AG09309 (cell line): ENCODE results near the gene TRIM9.

Source experiments
- DNase-seq: peaks from one replicate; pipeline ENCODE4 v3.0.0-alpha.2; 2010; ENCODE audit warnings: low read depth
- H3K4me3 ChIP-seq: 2 replicates; pipeline ENCODE4 v1.5.1; 2011; ENCODE audit warnings: mild to moderate bottlenecking, low read depth, low read length, moderate library complexity; ENCODE audit not compliant: control insufficient read depth
- TF ChIP-seq, protein P1 (sequence below): IDR thresholded peaks from 2 replicates; pipeline ENCODE4 v1.5.1; 2011; ENCODE audit warnings: mild to moderate bottlenecking, low read depth, low read length, inconsistent platforms; ENCODE audit not compliant: insufficient read depth, control insufficient read depth; ENCODE audit errors: missing control alignments

TRIM9 gene

DNA sequence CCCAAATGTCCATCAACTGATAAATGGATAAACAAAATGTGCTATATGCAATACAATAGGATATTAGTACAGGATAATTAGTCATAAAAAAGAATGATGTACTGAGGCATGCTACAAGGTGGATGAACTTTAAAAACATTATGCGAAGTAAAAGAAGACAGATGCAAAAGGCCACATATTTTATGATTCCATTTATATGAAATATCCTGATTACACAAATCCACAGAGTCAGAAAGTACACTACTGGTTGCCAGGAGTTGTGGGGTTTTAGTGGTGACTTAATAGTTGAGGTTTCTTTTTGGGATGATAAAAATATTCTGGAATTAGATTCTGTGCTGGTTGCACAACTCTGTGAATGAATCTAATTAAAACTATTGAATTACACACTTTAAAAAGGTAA, 12.6 kb downstream of the TRIM9 start:
- DNase-seq, result peak; percentile 66
- TF ChIP-seq, protein P1, sequence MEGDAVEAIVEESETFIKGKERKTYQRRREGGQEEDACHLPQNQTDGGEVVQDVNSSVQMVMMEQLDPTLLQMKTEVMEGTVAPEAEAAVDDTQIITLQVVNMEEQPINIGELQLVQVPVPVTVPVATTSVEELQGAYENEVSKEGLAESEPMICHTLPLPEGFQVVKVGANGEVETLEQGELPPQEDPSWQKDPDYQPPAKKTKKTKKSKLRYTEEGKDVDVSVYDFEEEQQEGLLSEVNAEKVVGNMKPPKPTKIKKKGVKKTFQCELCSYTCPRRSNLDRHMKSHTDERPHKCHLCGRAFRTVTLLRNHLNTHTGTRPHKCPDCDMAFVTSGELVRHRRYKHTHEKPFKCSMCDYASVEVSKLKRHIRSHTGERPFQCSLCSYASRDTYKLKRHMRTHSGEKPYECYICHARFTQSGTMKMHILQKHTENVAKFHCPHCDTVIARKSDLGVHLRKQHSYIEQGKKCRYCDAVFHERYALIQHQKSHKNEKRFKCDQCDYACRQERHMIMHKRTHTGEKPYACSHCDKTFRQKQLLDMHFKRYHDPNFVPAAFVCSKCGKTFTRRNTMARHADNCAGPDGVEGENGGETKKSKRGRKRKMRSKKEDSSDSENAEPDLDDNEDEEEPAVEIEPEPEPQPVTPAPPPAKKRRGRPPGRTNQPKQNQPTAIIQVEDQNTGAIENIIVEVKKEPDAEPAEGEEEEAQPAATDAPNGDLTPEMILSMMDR, result no peak
- no peak overlapping the region for H3K4me3 ChIP-seq

DNA sequence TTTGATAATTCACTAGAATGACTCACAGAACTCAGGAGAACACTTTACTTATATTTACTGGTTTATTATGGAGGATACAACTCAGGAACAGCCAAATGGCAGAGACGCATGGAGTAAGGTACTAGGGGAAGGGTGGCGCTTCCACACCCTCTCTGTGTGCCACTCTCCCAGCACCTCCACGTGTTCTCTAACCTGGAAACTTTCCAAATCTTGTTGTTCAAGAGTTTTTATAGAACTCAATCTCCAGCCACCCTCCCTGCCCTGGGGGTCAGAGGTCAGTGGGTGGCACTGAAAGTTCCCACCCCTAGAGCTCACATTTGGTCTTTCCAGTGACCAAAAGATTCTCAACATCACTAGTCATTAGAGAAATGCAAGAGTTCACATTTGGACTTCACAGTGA, 13.2 kb downstream of the TRIM9 start:
- no peak overlapping the region for H3K4me3 ChIP-seq
- TF ChIP-seq, protein P1, result no peak
- DNase-seq, result no peak

DNA sequence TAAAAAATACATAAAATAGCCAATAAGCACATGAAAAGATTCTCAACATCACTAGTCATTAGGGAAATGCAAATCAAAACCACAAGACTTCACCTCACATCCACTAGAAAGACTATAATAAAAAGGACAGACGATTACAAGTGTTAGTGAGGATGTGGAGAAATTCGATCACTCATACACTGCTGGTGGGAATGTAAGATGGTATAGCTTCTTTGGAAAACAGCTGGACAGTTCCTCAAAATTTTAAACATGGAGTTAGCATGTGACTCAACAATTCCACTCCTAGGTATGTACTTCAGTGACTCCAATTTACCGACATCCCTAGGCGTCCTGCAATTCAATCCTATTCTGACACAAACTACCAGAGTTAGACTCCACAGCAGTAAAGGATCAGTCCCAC, 13.7 kb downstream of the TRIM9 start:
- no peak overlapping the region for H3K4me3 ChIP-seq
- DNase-seq, result no peak
- TF ChIP-seq, protein P1, result no peak

DNA sequence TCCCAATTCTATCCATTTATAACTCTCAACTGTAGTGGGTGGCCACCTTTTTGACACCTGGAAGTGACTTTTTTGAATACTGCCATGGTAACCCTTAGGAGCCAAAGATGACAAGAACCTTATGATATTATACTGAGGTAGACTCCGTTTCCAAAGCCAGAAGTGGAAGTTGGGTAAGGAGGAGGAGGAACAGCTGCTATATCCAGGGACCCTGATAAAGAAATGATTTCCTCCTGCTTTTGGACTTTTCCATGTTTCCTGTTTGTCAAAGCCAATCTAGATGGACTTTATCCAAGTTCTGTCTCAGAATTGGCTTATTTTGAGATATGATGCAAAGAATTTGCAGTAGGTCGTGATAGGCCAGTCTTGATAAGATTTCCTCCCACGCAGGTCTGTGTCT, 14.3 kb downstream of the TRIM9 start:
- no peak for DNase-seq
- TF ChIP-seq, protein P1, result no peak
- no peak overlapping the region for H3K4me3 ChIP-seq

DNA sequence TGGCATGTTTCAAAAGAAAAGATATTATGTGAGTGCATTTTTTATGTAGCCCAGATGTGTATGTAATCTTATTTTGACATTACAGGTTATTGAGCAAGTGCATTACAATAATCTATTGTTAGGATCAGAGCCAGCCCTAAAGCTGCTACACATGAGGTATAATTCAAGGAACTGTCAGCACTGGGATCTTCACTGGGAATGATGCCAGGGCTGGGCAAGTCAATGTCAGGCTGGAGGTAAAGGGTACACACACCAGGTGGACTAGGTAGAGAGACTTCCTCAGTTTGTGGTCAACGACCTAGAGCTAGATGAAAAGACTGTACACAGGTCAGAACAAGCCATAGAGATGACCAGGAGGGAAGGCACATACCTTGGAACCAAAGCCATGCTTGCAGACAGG, 15.4 kb downstream of the TRIM9 start:
- TF ChIP-seq, protein P1, result no peak
- H3K4me3 ChIP-seq, result no peak overlapping the region
- no peak for DNase-seq

DNA sequence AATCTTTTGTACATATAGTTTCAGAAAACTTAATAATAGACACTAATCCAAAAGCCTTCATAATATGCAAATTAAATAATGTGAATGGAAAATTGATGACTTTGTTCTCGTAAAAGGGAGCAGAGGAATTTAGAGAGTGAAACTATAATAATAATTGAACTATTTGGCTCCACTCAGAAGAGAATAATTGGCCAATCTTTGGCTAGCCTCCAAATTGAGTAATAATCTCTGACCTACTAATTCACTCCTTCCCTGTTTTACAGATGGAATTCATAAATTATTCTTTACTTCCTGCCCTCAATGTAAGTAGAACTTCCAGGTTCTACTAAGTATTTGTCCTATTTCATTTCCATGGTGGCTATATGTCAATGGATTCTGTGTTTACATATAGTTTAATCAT, 15.8 kb downstream of the TRIM9 start:
- no peak overlapping the region for H3K4me3 ChIP-seq

More for the DNA sequence above, 15.8 kb downstream of the TRIM9 start:
- TF ChIP-seq, protein P1, result no peak
- DNase-seq, result no peak
